Measurements from ENCODE around the gene KDM5C. TPM values are rescaled to one million over a fixed set of nuclear protein-coding genes. Genes with fewer than 3 reads are reported as not detected.
A peak's percentile ranks its signal among the peaks of the same experiment; 100 is the strongest.

KDM5C gene
- total RNA-seq, 1 experiment from 2014 or later: 178 TPM

DNA sequence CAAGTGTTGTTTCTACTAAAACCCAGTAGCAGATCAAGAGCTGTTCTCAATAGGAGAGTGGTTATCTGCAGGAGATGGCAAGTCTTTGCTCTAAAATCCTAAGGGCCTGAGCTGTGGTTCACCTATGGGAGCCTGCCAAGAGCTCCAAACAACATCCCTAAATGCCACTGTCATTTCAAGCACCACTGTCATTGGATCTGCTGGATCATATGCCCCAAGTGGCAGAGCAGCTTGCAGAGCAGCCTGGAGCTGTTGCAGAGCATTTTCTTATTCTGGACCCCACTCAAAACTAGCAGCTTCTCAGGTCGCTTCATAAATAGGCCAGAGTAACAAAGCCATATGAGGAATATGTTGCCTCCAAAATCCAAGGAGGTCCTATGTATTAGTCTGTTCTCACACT is 71.4 kb downstream of the KDM5C start:
- BruUV-seq (replicated peaks): no TSS peak
- TF ChIP-seq EZH2 (IDR thresholded peaks at IDR 0.05; ENCODE audit: borderline replicate concordance, low read depth, low read length, poor library complexity, severe bottlenecking): no peak
- no peak for TF ChIP-seq CTCF (conservative IDR thresholded peaks at IDR 0.05; ENCODE audit: low read depth, low read length)
- POLR2A ChIA-PET (ENCODE audit: low non-redundant PET): no interaction called here
- H3K4me3 ChIP-seq (ENCODE audit: low read depth, low read length, poor library complexity, severe bottlenecking): no peak overlapping the region
- no peak overlapping the region for H3K27ac ChIP-seq (ENCODE audit: low read depth, low read length, poor library complexity, severe bottlenecking)
- no peaks in the 10 kb centered on the region for H3K4me1 ChIP-seq (ENCODE audit: insufficient read depth, low read length, poor library complexity, severe bottlenecking)
- CTCF ChIA-PET: no interaction called here
- H3K27me3 ChIP-seq (replicated peaks; ENCODE audit: insufficient read depth, low read depth, low read length, poor library complexity): no peaks in the 10 kb centered on the region
- intact Hi-C loops (cut with micrococcal nuclease; ENCODE audit: unreplicated experiment): no loop called here
- DNase-seq (ENCODE audit: low spot score): no peak
- peaks cover 4% of the 10 kb centered on the region for H3K9me3 ChIP-seq (ENCODE audit: low read depth, low read length, poor library complexity, severe bottlenecking)
- no peaks in the 10 kb centered on the region for H3K36me3 ChIP-seq (ENCODE audit: insufficient read depth, low read length, poor library complexity, severe bottlenecking)

Small RNA genes lying within 50 kb of the gene (microRNA-seq; reads per million reads assigned to microRNA genes)
- gene MIR6894 (8.4 reads per million, percentile 25 among the genes with 10 or more reads in this experiment), gene MIR6895 (3.0 reads per million, percentile 6 among the genes with 10 or more reads in this experiment)

Other genes starting within 250 kb of the KDM5C start
- gene GPR173, start 176.4 kb downstream of the KDM5C start, total RNA-seq (2021): 5.3 and 5.9 TPM in 2 replicates
- gene TSPYL2, start 142.8 kb downstream of the KDM5C start, total RNA-seq (2021): 25.0 and 30.0 TPM in 2 replicates
- gene KANTR, start 131.1 kb downstream of the KDM5C start, total RNA-seq (2021): 15.1 and 15.4 TPM in 2 replicates
- 8.1 and 8.9 TPM in 2 replicates for gene IQSEC2, start 56.4 kb upstream of the KDM5C start, total RNA-seq (2021)
- 225 and 230 TPM in 2 replicates for gene SMC1A, start 197.4 kb upstream of the KDM5C start, total RNA-seq (2021)
- 0.68 and 1.0 TPM in 2 replicates for gene RIBC1, start 197.7 kb upstream of the KDM5C start, total RNA-seq (2021)
- 126 and 132 TPM in 2 replicates for gene HSD17B10, start 209.2 kb upstream of the KDM5C start, total RNA-seq (2021)